ENCODE data around the gene TMEM215. TPM values are rescaled to one million over a fixed set of nuclear protein-coding genes. Genes with fewer than 3 reads are reported as not detected.

TMEM215 gene
- total and polyA plus RNA-seq, 2 of the 8 experiments (the other 6 are each of a cell fraction or from before 2014, with no cell fraction given), result 0.33 to 0.67 TPM

DNA sequence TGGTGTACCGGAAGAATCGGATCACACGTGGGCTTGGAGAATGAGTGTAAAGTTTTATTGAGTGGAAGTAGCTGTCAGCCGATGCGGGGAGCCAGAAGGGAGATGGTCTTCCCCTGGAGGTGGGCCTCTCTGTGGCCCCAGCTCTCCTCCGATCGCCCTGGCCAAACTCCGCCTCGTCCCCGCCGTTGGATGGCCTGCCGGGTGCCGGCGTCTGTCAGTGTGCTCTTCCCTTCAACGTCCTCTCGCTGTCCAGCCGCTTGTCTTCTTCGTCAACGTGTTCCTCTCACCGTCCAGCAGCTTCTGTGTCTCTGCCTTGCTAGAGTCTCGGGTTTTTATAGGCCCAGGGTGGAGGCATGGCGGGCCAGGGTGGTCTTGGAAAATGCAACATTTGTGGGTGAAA is 27.6 kb upstream of the TMEM215 start (continued):
- TF ChIP-seq, protein P1, sequence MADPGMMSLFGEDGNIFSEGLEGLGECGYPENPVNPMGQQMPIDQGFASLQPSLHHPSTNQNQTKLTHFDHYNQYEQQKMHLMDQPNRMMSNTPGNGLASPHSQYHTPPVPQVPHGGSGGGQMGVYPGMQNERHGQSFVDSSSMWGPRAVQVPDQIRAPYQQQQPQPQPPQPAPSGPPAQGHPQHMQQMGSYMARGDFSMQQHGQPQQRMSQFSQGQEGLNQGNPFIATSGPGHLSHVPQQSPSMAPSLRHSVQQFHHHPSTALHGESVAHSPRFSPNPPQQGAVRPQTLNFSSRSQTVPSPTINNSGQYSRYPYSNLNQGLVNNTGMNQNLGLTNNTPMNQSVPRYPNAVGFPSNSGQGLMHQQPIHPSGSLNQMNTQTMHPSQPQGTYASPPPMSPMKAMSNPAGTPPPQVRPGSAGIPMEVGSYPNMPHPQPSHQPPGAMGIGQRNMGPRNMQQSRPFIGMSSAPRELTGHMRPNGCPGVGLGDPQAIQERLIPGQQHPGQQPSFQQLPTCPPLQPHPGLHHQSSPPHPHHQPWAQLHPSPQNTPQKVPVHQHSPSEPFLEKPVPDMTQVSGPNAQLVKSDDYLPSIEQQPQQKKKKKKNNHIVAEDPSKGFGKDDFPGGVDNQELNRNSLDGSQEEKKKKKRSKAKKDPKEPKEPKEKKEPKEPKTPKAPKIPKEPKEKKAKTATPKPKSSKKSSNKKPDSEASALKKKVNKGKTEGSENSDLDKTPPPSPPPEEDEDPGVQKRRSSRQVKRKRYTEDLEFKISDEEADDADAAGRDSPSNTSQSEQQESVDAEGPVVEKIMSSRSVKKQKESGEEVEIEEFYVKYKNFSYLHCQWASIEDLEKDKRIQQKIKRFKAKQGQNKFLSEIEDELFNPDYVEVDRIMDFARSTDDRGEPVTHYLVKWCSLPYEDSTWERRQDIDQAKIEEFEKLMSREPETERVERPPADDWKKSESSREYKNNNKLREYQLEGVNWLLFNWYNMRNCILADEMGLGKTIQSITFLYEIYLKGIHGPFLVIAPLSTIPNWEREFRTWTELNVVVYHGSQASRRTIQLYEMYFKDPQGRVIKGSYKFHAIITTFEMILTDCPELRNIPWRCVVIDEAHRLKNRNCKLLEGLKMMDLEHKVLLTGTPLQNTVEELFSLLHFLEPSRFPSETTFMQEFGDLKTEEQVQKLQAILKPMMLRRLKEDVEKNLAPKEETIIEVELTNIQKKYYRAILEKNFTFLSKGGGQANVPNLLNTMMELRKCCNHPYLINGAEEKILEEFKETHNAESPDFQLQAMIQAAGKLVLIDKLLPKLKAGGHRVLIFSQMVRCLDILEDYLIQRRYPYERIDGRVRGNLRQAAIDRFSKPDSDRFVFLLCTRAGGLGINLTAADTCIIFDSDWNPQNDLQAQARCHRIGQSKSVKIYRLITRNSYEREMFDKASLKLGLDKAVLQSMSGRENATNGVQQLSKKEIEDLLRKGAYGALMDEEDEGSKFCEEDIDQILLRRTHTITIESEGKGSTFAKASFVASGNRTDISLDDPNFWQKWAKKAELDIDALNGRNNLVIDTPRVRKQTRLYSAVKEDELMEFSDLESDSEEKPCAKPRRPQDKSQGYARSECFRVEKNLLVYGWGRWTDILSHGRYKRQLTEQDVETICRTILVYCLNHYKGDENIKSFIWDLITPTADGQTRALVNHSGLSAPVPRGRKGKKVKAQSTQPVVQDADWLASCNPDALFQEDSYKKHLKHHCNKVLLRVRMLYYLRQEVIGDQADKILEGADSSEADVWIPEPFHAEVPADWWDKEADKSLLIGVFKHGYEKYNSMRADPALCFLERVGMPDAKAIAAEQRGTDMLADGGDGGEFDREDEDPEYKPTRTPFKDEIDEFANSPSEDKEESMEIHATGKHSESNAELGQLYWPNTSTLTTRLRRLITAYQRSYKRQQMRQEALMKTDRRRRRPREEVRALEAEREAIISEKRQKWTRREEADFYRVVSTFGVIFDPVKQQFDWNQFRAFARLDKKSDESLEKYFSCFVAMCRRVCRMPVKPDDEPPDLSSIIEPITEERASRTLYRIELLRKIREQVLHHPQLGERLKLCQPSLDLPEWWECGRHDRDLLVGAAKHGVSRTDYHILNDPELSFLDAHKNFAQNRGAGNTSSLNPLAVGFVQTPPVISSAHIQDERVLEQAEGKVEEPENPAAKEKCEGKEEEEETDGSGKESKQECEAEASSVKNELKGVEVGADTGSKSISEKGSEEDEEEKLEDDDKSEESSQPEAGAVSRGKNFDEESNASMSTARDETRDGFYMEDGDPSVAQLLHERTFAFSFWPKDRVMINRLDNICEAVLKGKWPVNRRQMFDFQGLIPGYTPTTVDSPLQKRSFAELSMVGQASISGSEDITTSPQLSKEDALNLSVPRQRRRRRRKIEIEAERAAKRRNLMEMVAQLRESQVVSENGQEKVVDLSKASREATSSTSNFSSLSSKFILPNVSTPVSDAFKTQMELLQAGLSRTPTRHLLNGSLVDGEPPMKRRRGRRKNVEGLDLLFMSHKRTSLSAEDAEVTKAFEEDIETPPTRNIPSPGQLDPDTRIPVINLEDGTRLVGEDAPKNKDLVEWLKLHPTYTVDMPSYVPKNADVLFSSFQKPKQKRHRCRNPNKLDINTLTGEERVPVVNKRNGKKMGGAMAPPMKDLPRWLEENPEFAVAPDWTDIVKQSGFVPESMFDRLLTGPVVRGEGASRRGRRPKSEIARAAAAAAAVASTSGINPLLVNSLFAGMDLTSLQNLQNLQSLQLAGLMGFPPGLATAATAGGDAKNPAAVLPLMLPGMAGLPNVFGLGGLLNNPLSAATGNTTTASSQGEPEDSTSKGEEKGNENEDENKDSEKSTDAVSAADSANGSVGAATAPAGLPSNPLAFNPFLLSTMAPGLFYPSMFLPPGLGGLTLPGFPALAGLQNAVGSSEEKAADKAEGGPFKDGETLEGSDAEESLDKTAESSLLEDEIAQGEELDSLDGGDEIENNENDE (IDR thresholded peaks at IDR 0.05; ENCODE audit: insufficient replicate concordance, low read length), result no peak
- TF ChIP-seq ZNF274 (IDR thresholded peaks at IDR 0.05; ENCODE audit: borderline replicate concordance, extremely low read depth, low read length) (no peak), RBBP5 (IDR thresholded peaks at IDR 0.05; ENCODE audit: borderline replicate concordance, low read depth, low read length) (no peak), TEAD4 (IDR thresholded peaks at IDR 0.05; ENCODE audit: low read depth, low read length) (no peak), MAFK (IDR thresholded peaks at IDR 0.05; ENCODE audit: low read depth, low read length) (no peak), BRCA1 (IDR thresholded peaks at IDR 0.05; ENCODE audit: low read depth, low read length) (no peak), CBX8 (IDR thresholded peaks at IDR 0.05; ENCODE audit: borderline replicate concordance, low read depth, low read length) (no peak)

All from H1 (cell line).